HL-60 (cell line): ENCODE results near the gene BBS9.

Source experiments
- CTCF ChIP-seq: IDR thresholded peaks from one replicate; pipeline ENCODE4 v1.5.1; 2011; ENCODE audit warnings: low read length, control low read depth, inconsistent platforms; ENCODE audit not compliant: insufficient read depth
- POLR2AphosphoS5 ChIP-seq: IDR thresholded peaks from 2 replicates; pipeline ENCODE4 v1.6.1; 2012; ENCODE audit warnings: low read depth
- REST ChIP-seq: IDR thresholded peaks from 2 replicates; pipeline ENCODE4 v1.6.1; 2012; ENCODE audit warnings: low read depth; ENCODE audit not compliant: insufficient replicate concordance

GRCh38 chr7:33431543-33431942 is 302.2 kb downstream of the BBS9 start:
- TF ChIP-seq CTCF (no peak), POLR2AphosphoS5 (no peak), REST (no peak)
